Skin epidermis (tissue), 12 donors: ENCODE measurements around the gene RNF166.
A peak's percentile ranks its signal among the peaks of the same experiment; 100 is the strongest.

Experiments
- H3K27ac ChIP-seq, 21 experiments: fragments of 200-600 bp; sonication (generic) in 11 of 21; one replicate each; pipeline ENCODE4 v1.5.0; 2020; ENCODE audit warnings: mild to moderate bottlenecking in 3 of 21, inconsistent platforms in 2 of 21, moderate library complexity in 2 of 21
- H3K4me3 ChIP-seq, 7 experiments: fragments of 200-600 bp; sonication (generic) in 2 of 7; one replicate each; pipeline ENCODE4 v1.5.0; 2020; ENCODE audit warnings: inconsistent platforms in 2 of 7, mild to moderate bottlenecking in 2 of 7, moderate library complexity in 1 of 7

Gene RNF166

DNA sequence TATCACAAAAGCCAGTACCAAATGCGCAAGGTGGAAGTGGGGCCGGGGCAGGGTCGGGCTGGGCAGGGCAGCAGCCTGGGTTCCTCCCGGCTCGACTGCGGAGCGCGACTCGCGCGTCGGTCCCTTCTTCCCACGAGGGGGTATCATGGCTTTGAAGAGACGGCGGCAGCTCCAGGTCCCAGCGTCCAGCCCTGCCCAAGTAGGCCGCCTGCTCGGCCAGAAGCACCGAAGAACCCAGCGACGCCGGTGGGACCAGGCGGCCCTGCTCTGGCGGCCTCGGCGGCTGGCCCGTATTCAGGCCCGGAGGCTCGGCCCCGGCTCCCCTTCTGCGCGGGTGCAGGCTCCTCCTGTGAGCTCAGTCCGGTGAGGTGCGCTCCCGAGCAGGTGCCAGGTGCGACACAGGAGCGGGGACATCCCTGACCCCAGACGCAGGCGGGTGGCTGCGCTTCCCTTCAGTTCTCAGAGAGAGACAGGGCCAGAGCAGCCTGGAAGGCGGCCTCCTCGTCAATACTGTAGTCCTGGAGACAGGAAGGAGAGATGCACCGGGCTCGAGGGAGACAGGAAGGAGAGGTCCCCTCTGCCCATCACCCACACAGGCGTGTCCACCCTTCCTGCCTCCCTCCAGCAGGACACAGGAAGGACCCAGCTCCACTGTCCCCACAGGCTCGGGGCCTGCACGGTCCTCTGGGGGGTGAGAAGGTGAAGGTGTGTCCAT, 8.9 kb downstream of the RNF166 start:
- H3K4me3 ChIP-seq, result no peak overlapping the region

DNA sequence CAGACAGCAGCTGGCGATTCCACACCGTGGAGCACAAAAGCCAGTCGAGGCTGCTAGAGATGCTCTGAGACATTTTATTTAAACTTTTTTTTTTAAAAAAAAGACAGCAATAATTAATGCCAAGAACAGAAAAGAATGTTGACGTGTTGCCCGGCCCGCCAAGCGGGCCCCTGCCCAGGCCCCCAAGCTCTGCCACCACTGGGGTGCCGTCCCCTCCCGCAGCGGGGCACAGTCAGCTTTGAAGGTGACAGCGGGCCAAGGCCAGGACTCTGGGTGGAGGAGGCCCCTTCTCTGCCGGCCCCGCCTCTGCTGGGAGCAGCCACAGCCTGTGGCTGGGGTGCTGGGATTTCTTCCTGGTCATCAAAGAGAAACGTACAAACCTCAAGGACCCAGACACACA, 9.8 kb downstream of the RNF166 start:
- Histone ChIP-seq H3K27ac (no peak overlapping the region), H3K4me3 (no peak overlapping the region)

More for the DNA sequence above, 8.9 kb downstream of the RNF166 start:
- no peak overlapping the region for H3K27ac ChIP-seq

DNA sequence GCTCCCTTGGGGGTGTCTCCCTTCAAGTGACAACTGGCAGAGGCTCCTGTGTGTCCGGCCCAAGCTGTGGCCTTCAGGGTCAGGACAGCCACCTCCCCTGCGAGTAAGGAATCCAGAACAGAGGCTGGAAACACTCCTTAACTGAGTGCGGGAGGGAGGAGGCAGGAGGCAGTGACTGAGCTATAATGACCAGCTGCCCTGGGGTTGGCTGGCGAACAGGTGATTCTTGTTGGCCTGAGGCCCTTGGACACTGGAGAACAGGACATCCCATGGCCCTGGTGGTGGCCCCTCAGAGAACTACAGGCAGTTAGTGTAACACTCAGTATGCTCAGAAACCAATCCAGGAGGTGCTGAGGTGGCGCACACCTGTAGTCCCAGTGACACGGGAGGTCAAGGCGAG, 10.5 kb downstream of the RNF166 start:
- Histone ChIP-seq H3K27ac (no peak overlapping the region), H3K4me3 (no peak overlapping the region)

DNA sequence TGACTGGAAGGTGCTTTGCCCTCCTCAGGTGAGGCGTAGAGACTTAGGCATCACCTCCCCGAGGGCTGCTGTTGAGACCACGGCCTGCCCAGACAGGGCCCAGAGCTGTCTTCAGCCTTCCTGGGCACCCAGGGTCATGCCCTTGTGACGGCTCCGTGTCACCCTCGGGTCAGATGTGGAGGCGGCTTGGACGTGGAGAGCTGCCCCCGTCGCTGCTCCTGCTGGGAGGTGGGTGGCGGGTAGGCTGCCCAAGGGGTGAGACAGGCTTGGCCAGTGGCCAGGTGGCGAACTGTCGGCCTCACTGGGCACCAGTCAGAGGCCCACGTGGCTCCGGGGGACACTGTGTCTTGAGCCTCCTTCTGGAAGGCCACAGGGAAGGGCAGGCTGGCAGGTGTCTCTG, 11.0 kb downstream of the RNF166 start:
- Histone ChIP-seq H3K27ac (no peak overlapping the region), H3K4me3 (no peak overlapping the region)

DNA sequence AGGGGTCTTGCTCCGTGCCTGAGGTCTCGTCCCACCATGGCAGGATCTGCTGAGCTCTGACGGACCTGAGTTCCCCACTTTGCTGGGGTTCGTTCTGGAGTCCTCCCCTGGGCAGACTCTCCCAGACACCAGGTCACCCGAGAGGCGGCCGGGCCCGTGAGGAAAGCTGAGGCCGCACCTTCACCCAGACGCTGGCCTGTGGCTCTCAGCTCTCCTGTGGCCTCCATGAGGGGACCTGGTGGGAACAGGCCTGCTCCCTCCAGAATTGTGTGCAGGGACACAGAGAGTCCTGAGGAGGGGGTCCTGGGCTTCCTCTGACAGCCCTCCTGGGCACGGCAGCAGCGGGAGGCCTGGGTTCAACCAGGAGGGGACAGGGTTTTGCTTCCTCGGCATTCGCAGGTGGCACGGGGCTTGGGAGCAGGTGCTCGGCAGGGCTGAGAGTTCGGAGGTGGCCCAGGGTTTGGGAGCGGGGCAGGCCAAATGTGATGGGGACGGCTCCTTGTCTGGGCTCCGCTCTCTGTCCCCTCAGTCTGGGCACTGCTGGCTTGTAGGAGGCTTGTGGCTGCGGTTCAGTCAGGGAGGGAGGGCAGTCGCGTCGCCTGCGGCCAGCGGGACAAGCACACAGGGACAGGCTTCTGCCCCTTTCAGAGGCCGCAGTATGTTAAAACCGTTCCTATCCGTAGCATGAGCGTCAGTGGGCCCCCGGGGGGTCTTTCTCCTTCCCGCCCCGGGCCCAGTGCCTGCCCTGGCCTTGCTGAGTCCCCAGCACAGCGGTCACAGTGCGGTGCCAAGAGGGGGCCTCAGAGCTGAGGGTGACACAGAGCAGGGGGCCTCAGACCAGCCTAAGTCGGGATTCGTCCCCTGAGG, 11.8 kb downstream of the RNF166 start:
- Histone ChIP-seq H3K27ac (no peak overlapping the region), H3K4me3 (no peak overlapping the region)

DNA sequence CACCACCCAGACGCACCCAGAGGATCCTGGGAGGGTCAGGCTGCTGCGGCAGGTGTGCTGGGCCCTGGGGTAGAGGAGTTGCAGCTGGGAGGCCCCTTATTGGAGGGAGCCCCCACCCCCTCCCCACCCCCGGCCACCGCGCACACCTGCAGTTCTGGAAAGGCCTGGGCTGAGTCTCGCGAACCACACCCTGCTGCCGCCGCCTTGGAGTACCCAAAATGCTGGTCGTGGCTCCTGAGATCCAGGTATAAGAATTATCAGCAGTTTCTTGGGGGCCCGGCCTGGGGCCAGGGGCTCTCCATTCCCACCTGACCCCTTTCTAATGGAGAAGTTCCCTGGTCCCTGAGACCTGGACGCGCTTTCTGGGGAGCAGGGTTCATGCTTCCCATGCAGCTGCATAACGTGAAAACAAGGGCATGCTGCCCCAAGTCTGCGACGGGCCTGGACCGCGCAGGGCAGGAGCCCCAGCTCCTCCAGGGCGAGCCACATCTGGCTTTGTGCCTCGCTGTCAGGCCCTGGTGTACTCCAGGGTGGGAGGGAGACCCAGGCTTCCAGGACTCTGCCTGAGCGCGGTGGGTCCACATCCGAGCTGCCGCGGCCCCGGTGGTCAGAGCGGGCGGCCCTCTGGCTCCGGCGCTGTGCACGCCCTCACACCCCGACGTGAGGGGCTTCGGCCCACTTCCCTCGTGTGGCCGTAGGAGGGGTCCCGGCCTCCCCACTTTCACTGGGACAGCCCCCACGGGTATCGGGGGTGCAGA, 12.6 kb downstream of the RNF166 start:
- peak overlapping the region in 3 of 21 experiments; percentile 20 to 69 (median 61) for H3K27ac ChIP-seq

DNA sequence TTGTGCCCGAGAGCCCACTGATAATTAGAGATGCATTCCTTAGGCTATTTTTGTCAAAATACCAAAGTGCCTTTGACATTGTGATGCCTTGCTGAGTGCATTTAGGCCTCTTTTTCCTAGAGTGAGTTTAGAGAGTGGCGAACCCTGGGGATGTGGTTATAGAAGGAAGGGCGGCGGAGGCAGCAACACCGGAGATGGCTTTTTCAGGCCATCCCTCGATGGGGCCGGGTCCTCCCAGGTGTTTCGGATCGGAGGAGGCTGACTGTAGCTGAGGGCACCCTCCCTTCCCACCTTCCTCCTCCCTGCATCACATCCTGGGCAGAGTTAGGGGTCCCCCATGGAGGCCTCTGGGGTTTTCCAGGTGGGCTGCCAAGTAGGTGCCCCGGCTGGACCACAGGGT, 13.3 kb downstream of the RNF166 start:
- Histone ChIP-seq H3K27ac (peak overlapping the region in 4 of 21 experiments; percentile 59 to 69 (median 63)), H3K4me3 (no peak overlapping the region)

More for the DNA sequence above, 12.6 kb downstream of the RNF166 start:
- H3K4me3 ChIP-seq, result no peak overlapping the region

DNA sequence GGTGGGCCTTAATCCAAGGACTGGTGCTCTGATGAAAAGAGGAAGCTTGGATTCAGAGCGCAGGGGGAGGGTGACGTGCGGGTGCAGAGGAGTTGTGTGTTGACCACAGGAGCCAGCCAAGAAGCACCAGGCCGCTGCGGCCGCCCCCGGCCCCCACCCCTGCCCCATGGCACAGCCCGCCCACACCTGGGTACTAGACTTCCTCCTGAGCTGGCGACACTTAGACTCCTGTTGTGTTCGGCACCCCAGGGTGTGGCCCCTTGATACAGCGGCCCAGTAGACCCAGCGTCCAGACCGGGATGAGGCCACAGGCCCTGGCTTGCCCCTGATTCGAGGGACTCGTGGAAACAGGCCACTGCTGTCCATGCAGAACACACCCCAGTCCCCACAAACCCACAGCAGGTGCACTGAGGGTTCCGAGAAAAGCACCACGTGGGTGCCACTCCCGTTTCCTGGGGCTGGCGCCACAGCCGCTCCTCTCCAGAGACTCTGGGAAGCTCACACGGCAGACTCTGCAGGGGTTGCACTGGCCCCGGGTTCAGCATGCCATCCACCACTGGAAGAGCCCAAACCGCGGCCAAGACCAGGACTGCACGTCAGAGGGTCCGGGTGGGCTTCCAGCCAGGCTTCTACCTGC, 14.2 kb downstream of the RNF166 start:
- H3K4me3 ChIP-seq, result no peak overlapping the region
- H3K27ac ChIP-seq, result peak overlapping the region in 10 of 21 experiments; percentile 3 to 69 (median 57)

DNA sequence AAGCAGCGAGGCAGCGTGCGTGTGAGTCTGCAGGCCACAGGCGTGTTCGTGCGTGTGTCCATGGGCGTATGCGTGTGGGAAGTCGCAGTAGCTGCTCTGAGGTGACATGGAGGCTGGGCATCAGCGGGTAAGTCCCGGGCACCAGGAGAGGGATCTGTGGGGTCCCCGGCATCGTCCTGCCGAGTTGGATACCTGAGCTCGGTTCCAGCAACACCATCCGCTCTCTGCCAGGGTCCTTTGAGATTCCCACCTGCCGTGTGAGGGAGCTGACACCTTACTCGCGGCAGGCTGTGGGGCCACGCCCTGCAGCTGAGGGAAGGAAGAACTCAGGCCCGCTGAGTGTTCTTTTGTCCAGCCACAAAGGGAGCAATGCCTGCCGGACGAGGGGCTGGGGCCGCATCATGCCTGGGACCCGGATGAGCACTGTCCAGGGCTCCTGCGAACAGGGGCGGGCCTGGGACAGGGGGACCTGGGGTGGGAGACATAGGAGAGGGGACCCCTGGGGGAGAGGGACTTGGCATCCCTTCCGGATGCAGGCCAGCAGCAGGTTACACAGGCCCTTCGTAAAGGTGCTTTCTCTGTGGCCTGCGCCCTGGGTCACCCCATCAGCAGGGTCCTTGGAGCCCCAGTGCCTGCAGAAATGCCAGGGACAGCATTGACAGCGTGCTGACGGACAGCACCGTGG, 14.9 kb downstream of the RNF166 start:
- Histone ChIP-seq H3K27ac (peak overlapping the region in 5 of 21 experiments; percentile 46 to 69 (median 59)), H3K4me3 (no peak overlapping the region)

DNA sequence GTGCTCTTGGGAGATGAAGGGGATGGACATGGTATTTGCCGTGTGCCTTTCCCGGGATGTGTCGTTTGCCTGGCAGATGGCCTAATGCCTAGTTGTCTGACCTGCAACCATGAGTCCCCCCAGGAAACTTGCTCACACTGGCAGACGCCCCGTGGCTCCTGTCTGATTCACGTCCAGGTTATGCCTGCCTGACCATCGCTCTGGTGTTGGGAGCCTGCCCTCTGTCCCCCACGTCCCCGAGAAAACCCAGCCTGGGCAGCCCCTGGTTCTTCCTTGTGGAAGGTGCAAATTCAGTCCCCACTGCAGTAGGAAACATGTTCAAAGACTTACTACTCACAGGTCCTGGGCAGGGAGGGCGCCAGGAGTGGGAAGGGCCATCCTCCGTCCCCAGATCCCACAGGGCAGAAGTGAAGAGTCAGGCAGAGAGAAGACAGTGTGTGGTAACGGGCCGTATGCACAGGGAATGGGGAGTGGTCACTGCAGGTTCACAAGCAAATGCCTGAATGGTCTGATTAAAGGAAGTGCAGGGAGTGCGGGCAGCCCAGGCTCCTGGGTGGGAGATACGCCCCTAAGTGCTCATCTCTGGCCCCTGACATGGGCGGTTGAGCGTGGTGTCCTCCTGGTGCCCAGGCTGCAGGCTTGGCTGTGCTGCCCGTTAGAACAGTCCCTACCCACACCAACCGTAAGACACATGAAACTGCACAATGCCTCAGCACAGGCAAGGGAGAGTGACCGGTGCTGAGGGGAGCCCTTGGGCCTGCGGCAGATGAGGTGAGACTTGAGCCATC, 15.7 kb downstream of the RNF166 start:
- Histone ChIP-seq H3K4me3 (no peak overlapping the region), H3K27ac (no peak overlapping the region)

DNA sequence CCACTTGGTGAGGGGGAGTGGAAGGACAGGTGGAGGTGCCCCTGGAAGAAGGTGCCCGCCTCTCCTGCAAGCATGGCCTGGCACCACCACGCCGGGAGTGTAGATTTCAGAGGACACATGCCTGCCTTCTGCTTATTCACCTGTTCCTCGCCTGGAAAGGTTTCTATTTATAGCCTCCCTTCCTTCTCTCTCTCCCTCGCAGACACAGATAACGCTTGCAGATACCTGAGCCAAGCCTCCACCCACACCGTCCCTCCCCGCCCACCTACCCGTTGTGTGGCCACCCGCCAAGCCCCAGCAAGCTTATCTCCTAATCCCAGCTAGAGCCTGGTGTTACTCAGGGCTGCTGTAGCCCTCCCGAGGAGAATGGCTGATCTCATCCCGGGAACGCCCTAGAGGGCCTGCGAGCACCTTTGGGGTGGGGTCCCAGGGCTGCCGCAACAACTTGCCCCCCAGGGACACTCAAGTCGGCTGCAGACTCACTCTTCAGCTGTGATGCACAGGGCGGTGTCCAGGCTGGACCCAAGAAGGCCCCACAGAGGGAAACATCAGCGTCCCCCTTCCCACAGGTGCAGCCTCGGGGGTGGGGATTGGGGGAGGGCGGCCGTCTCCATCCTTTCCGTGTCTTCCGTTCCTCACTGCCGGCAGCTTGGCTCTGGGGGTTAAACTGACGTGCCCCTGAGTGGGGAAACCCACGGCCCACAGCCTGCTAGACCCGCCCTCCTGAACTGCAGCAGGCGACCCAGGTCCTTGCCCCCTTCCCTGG, 18.0 kb downstream of the RNF166 start:
- Histone ChIP-seq H3K27ac (no peak overlapping the region), H3K4me3 (no peak overlapping the region)

DNA sequence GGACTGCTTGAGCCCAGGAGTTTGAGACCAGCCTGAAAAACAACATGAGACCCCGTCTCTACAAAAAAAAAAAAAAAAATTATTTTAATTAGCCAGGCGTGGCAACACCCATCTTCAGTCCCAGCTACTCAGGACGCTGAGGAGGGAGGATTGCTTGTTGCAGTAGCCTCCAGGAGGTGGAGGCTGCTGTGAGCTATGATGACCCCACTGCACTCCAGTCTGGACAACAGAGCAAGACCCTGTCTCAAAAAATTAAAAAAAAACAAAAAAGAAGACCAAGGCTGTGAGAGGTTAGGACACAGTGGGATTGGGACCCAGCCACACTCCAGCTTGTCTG, 18.6 kb downstream of the RNF166 start:
- Histone ChIP-seq H3K27ac (no peak overlapping the region), H3K4me3 (no peak overlapping the region)

DNA sequence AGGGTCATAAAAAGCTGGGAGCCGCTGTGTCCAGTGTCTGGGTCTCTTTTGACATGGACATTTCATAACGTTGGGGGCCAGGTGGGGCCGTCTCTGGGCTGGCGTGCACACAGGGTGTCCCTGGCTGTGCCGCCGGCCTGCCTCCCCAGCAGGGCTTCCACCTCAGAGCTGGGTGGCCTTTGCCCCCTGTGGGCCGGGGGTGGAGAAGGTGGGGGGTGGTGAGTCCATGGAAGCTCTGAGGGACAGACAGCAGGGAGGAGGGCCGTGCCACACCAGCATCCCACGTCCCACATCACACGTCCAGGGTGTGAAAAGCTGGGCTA, 19.0 kb downstream of the RNF166 start:
- no peak overlapping the region for H3K27ac ChIP-seq

DNA sequence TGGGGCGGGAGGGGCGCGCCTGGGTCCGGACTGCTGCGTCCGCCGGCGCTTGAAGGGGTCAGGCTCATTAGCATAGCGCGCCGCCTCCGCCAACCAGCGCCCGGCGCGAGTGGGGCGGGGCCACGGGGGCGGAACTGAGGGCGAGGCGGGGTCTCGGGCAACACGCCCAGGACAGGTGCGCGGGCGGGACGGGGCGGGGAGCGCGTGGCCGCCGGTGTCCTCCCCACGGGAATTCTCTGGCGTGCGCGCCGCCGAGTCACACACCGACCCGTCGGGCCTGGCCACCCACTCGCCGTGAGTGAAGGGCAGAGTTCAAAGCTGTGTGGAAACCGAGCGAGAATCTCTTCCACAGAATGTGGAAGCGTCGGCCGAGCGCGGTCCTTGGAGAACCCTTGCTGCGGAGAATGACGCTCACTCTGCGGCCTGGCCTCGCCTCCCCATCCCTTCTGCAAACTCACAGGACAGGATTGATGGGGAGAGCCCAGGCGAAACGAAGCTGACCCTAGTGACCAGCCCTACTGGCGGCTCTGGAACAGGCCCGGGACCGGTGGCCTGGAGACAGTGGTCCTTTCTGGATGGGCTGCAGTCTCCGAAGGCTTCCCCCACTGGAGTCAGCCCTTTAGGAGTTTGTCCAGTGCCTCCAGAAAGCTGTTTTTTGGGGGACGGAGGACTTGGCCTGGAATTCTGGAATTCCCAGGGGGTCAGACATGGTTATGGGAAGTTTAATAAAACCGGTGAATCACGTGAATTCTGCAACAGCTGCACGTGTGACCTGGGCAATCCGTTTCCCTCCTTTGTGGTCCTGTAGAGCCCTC, 19.6 kb downstream of the RNF166 start, which contains the start of gene SNAI3:
Gene SNAI3 (minus strand): TSS at position 69 of the 815 bp plus-strand sequence. CDS start 101 bp downstream, outside the sequence.
- H3K4me3 ChIP-seq, result peak within 1 kb of the TSS; percentile 40 to 58 (median 51)
- H3K27ac ChIP-seq, result peak within 1 kb of the TSS in 16 of 21 experiments; percentile 12 to 84 (median 70)

More for the DNA sequence above, 19.0 kb downstream of the RNF166 start:
- H3K4me3 ChIP-seq, result no peak overlapping the region

DNA sequence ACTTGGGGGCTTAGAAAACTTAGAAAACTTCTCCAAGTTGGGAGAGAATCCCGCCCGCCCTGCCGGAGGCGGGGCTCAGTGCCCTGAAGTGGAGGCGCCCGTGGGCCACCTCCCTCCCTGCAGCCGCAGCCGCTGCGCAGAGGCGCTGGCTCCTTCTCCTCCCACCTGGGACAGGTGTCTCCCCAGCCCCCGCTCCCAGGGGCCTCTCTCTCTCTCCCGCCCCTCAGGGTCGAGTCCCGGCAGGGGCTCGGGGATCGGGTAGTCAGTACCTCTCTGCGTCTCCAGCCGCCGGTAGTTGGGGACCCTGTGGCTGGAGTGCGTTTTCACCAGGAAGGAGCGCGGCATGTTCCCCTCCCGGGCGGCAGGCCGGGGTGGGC, 20.2 kb downstream of the RNF166 start:
- H3K4me3 ChIP-seq, result peak overlapping the region; percentile 40 to 58 (median 51)
- H3K27ac ChIP-seq, result peak overlapping the region in 16 of 21 experiments; percentile 12 to 84 (median 70)

DNA sequence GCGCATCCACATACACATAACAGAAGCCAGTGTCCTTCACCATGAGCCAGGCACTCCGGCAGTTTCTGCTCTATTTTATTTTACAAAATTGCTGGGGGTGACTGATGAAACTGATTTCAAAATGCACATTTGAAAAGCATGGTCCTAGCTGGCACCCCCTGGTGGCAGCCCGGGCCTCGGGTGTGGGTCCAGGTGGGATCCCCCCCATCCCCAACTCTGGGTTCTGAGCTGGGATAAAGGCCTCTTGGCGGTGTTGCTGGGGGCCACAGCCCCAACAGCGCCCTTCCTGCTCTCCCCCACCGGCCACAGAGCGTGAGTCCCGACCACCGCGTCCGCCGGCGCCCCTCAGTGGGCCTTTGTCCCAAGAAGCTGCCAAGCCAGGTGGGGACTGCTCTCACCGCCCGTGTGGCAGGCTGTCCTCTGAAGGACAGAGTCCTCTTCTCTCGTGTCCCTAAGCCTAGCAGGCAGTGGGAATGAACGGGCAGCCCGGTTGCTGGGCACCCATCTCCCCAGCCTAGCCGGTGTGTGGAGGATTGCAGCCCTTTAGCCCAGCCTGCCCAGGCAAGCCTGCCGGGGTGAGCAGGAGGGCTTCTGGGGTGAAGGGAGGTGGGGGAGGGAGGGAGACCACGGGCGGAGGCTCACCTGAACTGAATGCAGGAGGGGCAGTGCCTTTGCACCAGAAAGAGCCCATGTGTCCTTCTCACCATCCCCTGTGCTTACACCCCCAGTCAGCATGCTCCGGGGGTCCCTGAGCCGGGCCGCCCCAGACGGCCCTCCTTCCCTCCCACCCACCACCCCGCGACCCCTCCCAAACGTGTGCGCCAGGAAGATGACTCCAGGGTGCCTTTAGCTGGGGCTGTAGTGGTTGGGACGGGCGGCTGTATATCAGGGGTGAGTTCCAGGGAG, 20.8 kb downstream of the RNF166 start:
- H3K4me3 ChIP-seq, result peak overlapping the region; percentile 40 to 58 (median 51)
- peak overlapping the region in 14 of 21 experiments; percentile 12 to 84 (median 74) for H3K27ac ChIP-seq
